ENCODE measurements around the gene EML1. TPM values are rescaled to one million over a fixed set of nuclear protein-coding genes. Genes with fewer than 3 reads are reported as not detected.

EML1 gene
- total RNA-seq, 6 experiments from 2014 or later, result 3.3 to 6.8 (median 4.5) TPM

DNA sequence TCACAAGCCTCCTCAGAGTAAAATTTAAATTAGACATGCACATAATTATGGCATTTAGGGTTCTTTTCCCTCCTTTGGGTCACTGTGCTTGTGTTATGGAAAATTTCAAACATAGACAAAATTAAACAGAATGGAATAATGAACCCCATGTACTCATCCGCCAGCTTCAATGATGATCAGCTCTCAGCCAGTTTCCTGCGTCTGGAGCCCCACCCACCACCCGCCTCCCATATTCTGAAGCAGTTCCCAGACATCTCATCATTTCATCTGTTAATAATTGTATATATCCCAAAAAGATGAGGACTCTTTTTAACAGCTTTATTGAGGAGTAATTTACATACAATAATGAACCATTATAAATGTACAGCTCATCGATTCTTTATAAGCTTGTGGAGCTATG is 128.2 kb downstream of the EML1 start:
- Histone ChIP-seq H3K4me1 (peaks cover 0 to 20% (median 5%) of the 10 kb centered on the region in 4 donors), H3K4me3 (no peak overlapping the region), H3K27me3 (no peaks in the 10 kb centered on the region), H3K36me3 (no peaks in the 10 kb centered on the region), H3K9me3 (no peaks in the 10 kb centered on the region), H3K27ac (no peak overlapping the region)
- no peak for TF ChIP-seq POLR2A (IDR thresholded peaks at IDR 0.05)
- TF ChIP-seq, protein P1, sequence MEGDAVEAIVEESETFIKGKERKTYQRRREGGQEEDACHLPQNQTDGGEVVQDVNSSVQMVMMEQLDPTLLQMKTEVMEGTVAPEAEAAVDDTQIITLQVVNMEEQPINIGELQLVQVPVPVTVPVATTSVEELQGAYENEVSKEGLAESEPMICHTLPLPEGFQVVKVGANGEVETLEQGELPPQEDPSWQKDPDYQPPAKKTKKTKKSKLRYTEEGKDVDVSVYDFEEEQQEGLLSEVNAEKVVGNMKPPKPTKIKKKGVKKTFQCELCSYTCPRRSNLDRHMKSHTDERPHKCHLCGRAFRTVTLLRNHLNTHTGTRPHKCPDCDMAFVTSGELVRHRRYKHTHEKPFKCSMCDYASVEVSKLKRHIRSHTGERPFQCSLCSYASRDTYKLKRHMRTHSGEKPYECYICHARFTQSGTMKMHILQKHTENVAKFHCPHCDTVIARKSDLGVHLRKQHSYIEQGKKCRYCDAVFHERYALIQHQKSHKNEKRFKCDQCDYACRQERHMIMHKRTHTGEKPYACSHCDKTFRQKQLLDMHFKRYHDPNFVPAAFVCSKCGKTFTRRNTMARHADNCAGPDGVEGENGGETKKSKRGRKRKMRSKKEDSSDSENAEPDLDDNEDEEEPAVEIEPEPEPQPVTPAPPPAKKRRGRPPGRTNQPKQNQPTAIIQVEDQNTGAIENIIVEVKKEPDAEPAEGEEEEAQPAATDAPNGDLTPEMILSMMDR (IDR thresholded peaks at IDR 0.05), result no peak
- 92% methylated on average over 4 of the region's 4 CpGs for WGBS (ENCODE audit: insufficient coverage, low coverage, low lambda C conversion rate, missing lambda C conversion rate)
- intact Hi-C loops (cut with DNase I), result loop anchor here in 1 of 2 donors (10.0 kb wide), 1 partner anchor 83 kb away; no protein-coding TSS in a partner anchor
- ATAC-seq (no peak), DNase-seq (no peak)

GRCh38 chr14:99924379-99924778 is 131.2 kb downstream of the EML1 start:
- no peak for ATAC-seq
- Histone ChIP-seq H3K27me3 (no peaks in the 10 kb centered on the region), H3K4me1 (peaks cover 0 to 13% (median 5%) of the 10 kb centered on the region in 4 donors), H3K9me3 (no peaks in the 10 kb centered on the region), H3K4me3 (no peak overlapping the region), H3K36me3 (no peaks in the 10 kb centered on the region), H3K27ac (no peak overlapping the region)
- DNase-seq, result no peak
- no peak for TF ChIP-seq POLR2A (IDR thresholded peaks at IDR 0.05)
- TF ChIP-seq, protein P1 (IDR thresholded peaks at IDR 0.05), result no peak
- WGBS (ENCODE audit: insufficient coverage, low coverage, low lambda C conversion rate, missing lambda C conversion rate), result 72% methylated on average over 1 of the region's 1 CpG
- intact Hi-C loops (cut with DNase I), result loop anchor here in 1 of 2 donors (10.0 kb wide), 1 partner anchor 80 kb away; no protein-coding TSS in a partner anchor

DNA sequence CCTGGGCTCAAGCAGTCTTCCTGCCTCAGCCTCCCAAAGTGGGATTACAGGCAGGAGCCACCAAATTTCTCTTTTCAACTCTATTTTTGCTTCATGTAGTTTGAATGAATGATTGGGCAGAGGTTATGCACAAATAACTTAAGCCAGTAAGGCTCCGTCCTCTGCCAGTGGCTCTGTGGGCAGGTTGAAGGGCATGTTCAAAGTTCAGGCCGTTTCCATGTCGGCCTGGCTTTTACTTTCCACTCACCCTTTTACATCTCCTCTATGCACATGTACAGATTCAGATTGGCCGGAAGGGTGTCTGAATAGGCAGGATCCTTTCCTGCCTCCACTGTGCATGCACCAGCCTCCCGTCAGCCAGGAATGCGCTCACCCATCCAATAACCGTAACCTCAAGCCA is 132.3 kb downstream of the EML1 start:
- intact Hi-C loops (cut with DNase I), result loop anchor here in 1 of 2 donors (10.0 kb wide), 1 partner anchor 79 kb away; no protein-coding TSS in a partner anchor
- TF ChIP-seq, protein P1 (IDR thresholded peaks at IDR 0.05), result no peak
- TF ChIP-seq POLR2A (IDR thresholded peaks at IDR 0.05), result no peak
- Histone ChIP-seq H3K27ac (peak overlapping the region in 1 of 3 donors; percentile 33), H3K4me3 (no peak overlapping the region), H3K4me1 (peaks cover 0 to 14% (median 5%) of the 10 kb centered on the region in 4 donors), H3K27me3 (no peaks in the 10 kb centered on the region), H3K9me3 (no peaks in the 10 kb centered on the region), H3K36me3 (no peaks in the 10 kb centered on the region)
- peak; percentile 94 to 98 (median 96) for ATAC-seq
- DNase-seq, result peak; percentile 34 to 68 (median 67)
- 65% methylated on average over 4 of the region's 7 CpGs for WGBS (ENCODE audit: insufficient coverage, low coverage, low lambda C conversion rate, missing lambda C conversion rate)

DNA sequence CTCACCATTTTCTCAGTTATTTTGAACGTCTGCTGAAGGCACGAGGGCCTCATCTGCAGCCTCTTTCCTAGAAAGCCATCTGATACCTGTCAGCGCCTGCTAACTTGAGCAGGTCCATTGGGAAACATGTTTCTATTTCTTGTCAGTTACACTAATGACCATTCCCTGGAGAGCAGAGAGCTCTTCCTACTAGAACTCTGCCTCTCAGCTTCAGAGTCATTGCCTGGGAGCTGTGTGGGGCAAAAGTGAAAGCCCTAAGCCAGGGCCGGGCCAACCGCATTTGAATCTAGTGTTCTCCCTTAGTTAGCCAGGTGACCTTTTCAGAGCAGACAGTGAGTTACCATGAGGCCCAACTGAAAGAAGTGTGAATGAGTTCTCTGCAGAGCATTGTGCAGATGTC is 135.8 kb downstream of the EML1 start:
- TF ChIP-seq, protein P1 (IDR thresholded peaks at IDR 0.05), result no peak
- no peak for TF ChIP-seq POLR2A (IDR thresholded peaks at IDR 0.05)
- intact Hi-C loops (cut with DNase I), result loop anchor here in 1 of 2 donors (10.0 kb wide), 1 partner anchor 76 kb away; no protein-coding TSS in a partner anchor
- H3K4me3 ChIP-seq, result no peak overlapping the region
- peaks cover 0 to 28% (median 5%) of the 10 kb centered on the region in 4 donors for H3K4me1 ChIP-seq
- no peak for ATAC-seq
- no peak overlapping the region for H3K27ac ChIP-seq
- H3K27me3 ChIP-seq, result no peaks in the 10 kb centered on the region
- H3K36me3 ChIP-seq, result no peaks in the 10 kb centered on the region
- no peaks in the 10 kb centered on the region for H3K9me3 ChIP-seq
- WGBS (ENCODE audit: insufficient coverage, low coverage, low lambda C conversion rate, missing lambda C conversion rate), result 83% methylated on average over 5 of the region's 5 CpGs
- no peak for DNase-seq

All from right lobe of liver (tissue), 6 donors.